Stimulated activated CD4-positive, alpha-beta T cell treated with anti-CD3 and anti-CD28 coated beads, TNF-alpha, amount 100 ng/mL, for 48 hours (primary cell): ENCODE measurements around the gene ELOVL6.
"Not testable (repeated sequence)": the region's sequence is repeated elsewhere in the genome, so short reads cannot be mapped to it uniquely, and the experiment has no call there.

Experiments used
- DNase-seq, 3 donors: peaks; one replicate each; pipeline ENCODE4 v3.0.0-alpha.2; 2020; ENCODE audit warnings: low read depth in 3 of 3

The ELOVL6 gene

DNA sequence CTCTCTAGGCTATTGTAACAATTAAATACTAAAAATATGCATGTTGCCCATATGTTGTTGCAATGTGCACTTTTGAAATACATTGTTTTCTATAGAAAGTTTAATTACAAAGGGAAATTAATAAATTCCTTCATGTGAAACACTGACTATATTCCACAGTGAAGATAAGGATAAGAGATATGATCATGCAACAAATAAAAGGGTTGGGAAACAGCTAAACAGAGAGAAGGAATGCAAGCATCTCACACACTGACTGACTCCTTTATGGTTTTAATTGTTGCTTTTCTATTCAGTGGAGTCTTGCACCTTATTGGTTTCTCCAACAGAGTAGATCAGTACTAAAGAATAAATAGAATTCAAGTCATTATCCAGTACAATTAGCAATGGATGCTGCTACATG lies 37.8 kb downstream of the ELOVL6 start:
- no peak for DNase-seq

DNA sequence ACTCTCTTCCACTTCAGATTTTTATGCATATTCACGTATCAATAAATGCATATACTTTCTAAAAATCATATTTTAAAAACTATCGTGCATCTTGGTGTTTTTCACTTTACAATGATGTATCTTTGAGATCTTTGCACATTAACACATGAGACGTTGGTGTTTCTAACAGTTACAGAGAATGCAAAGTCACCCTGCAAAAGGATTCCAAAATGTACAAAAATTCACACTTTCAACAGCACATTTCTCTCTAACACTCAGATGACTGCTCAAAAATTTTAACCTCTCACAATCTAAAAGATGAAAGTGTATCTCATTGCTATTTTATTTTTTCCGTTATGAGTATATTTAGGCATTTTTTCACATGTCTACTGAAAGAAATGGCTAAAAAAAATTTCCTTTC lies 38.9 kb downstream of the ELOVL6 start:
- no peak for DNase-seq

DNA sequence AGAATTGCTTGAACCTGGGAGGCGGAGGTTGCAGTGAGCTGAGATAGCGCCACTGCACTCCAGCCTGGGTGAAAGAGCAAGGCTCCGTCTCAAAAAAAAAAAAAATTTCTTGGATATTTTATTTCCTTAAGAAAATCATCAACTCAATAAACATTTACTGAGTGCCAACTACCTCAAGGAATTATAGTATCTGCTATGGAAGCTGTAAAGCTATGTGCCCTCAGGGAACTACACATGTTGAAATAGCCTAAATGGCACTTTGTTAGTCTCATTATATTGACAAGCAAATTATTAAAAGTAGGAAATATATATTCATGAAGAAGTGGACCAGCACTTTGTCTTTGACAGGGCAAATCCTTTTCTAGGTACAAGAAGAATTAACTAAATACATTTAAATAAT lies 40.8 kb downstream of the ELOVL6 start:
- no peak for DNase-seq

DNA sequence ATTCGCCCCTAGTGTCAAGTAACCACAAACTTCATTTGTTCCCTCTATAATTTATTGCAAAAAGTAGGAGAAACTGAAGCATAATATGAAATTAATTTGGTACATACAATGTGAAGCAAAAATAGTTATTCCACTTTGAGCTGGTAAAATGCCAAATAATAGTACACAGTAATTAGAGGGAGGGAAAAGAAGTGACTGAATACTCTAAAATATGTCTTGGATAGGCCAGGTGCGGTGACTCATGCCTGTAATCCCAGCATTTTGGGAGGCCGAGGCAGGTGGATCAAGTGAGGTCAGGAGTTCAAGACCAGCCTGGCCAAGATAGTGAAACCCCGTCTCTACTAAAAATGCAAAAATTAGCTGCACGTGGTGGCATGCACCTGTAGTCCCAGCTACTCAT lies 41.2 kb downstream of the ELOVL6 start:
- not testable (repeated sequence) for DNase-seq

DNA sequence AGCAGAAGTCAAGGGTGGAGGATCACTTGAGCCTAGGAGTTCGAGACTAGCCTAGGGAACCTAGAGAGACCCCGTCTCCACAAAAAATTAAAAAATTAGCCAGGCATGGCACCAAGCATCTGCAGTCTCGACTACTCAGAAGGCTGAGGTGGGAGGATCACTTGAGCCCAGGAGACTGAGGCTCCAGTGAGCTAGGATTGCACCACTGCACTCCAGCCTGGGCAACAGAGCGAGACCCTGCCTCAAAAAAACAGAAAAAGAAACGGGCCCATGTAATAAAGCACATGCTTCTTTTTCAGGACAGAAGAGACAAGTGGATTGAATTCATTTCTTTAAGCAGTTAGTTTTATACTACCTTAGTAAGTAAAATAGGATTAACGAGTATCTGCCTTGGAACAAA lies 42.0 kb downstream of the ELOVL6 start:
- DNase-seq = no peak

DNA sequence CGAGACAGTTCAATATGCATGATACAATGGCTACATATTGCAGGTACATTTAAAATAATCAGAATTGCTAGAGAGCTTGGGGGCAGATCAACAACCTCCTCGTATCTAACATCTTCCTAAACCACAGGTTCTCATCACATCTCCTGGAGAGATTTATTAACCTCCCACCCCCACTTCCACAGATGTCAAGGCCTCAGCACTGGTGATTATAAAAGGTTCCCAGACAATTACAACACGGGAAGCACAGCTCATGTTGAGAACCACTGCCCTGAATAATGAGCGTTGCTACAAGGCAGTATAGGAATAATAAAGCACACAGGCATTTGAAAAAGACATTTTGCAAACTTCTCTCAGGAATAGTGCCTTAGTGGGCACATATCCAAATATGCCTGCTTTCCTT lies 42.8 kb downstream of the ELOVL6 start:
- DNase-seq = no peak

DNA sequence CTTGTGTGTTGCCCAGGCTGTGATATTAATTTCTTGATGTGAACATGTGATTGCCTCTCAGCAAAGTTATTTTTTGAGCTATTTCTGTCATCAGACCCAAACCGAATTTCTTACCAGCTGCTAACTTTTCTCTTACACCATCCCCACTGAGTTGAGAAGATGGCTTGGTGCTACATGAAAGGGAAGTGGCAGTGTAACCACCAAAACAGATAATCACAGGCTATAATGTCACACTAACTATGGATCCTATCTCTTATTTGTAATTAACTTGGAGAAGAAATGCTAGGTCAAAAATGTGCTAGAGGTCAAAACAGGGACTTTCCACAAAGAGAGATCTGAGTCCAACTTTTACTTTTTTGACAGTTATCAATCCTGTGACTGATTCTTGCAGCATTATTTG lies 43.8 kb downstream of the ELOVL6 start:
- no peak for DNase-seq

DNA sequence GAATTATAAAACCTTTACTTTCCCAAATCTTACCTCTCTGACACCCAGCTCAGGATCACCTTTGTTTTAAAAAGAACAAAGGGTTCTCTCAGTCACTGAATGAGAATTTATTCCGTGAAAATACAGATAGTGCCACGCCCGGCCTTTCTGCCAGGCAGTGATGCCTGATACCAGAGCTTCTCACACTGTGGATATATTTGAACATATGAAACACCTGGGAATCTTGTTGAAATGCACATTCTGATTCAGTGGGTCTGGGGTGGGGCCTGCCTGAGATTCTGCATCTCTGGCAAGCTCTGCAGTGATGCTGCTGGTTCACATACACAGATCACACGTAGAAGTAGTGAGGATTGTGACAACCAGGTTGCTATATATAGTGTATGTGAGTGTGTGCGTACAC lies 46.0 kb downstream of the ELOVL6 start:
- no peak for DNase-seq

DNA sequence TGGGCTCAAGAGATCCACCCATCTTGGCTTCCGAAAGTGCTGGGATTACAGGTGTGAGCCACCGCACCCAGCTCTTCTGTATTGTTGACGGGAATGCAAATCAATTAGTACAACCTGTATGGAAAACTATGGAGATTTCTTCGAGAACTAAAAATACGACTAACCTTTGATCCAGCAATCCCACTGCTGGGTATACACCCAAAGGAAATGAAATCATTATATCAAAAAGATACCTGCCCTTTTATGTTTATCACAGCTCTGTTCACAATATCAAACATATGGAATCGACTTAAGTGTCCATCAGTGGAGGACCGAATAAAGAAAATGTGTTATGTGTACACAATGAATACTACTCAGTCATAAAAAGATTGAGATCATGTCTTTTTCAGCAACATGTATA lies 49.3 kb downstream of the ELOVL6 start:
- no peak for DNase-seq

DNA sequence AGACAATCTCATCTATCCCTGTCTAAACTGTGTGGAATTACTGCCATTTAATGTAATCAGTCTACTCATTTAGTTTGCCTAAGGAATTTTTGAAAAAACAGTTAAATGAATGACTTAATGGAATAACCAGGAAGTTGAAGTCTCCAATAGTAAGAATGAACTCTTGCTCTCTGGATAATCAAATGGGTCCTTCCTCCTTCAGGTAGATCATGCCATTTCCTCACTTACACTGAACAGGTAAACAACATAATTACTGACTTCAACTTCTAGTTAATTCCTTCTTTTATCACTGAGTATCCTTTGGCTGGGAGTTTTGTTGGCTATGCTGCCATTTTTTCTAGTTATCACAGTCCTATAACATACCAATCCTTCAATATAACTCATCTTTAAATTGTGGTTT lies 56.0 kb downstream of the ELOVL6 start:
- DNase-seq = no peak

DNA sequence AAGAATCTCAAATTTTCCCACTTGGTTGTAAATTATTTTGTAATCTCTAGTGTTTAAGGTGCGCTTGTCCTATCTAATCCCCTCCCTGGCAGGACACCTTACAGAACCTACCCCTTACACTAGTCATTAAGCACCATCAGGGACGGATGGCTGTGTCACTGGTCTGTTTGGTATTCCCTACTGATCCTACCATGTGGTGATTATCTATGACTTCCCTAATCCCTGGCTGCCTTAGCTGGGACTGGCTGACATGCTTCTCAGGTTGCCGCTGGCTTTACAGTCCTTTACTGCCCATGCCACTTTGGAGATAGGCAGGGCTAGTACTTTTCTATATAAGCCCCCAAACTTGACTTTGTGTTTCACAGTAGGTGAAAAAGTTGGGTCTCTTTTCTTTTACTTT lies 58.6 kb downstream of the ELOVL6 start:
- DNase-seq = no peak

DNA sequence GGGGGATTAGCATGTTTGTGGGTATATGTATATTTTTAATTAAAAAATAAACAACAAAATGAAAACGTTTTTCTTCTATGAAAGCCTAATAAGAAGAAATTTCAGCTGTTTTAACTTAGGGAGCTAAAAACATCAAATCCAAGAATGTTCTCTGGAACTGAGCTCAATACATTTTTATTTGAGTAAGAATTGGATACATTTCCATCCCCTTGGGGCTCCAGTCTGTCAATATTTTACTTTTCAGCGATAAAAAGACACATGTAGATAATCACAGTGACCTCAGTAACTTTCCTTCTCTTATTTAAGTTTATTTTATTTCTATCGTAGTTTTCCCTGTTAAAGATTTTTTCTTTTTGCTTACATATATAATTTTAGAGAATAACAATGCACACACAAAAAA lies 59.3 kb downstream of the ELOVL6 start:
- DNase-seq = no peak

DNA sequence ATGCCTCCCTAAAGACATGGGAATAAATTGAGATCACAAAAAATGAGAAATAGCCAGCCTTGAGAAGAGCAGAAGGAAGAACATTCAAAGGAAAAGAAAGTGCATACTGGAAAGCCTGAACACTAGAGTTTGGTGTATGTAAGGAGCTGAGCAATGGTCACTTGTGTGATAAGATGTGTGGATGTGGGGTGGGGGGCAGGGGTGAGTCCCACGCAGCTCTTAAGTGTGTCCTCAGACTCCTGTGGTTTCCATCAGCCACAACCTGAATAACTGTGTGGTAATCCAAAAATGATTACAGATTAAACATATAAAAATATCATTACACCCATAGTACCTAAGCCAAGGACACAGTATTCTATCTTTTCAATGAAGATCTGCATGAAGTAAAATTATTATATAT lies 59.9 kb downstream of the ELOVL6 start:
- DNase-seq = no peak

DNA sequence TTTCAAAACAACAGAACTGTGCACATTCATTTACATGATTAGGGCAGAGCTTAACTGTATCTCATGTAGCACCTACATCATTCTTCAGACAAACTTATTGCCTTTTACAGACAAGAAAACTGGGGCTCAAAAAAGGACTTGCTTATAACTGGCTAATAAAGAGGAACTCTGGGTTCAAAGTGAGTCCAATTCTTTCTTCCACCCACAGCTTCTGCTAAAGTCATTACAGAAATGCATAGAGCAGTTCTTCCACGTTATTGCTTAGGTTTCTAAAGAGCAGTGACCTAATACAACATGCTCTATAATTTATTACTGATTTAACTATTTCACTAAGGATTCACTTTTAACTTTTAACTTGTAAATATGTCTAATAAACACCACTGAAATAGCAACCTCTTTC lies 60.6 kb downstream of the ELOVL6 start:
- DNase-seq = no peak

DNA sequence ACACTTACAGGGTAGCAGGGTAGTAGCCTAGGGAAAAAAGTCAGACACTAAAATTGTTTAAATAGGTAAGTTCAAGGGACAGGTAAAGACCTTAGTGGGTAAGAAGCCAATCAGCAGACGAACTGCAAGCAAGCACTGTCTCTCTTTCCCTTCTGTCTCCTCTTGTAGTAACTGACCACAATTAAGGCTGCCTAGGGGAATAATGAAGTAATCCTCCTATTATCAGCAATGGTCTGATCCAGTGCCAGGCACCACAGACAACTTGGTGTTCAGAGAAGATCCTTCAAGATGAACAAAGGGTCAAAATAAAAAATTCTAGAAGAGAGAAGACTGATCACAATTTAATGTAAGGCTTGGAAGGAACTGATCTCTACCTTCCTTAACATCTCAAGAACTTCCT lies 62.9 kb downstream of the ELOVL6 start:
- DNase-seq = no peak

DNA sequence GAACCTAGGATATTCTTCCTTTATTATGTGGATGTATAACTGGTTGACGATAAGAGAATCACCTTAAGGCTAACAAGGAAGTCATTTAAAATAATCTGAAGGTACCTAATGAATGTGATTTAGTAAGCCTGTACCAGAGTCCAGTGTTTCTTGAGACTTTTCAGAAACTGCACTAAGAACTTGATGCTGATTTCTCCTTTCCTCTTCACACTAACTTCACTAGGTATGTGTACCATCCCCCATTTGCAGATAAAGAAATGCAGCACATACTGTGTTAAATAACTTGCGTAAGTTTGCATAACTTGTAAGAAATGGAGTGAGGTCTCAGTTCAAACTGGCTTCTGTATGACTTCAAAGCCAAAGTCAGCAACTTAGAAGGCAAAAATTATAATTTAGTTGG lies 63.3 kb downstream of the ELOVL6 start:
- DNase-seq = no peak

DNA sequence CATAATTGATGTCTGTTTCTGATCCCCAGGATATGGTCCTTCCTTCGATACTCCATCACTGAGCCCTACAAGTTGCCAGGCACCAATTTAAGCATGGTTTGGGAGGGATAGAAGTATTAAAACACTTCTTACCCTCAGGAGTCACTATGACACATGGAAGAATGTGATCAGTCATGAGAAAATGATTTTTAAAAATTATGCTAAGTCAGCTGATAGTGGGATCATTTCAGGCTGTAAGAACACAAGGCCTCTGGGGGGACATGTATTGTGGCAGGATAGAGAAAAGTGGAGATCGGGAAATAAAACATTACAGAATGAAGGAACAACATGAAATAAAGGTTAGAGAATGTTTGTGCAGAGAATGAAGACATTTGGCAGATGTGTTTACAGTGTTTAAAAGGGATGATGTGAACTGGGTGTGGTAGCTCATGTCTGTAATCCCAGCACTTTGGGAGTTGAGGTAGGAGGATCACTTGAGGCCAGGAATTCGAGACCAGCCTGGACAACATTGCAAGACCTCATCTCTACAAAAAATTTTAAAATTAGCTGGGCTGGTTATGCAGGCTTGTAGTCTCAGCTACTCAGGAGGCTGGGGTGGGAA lies 64.0 kb downstream of the ELOVL6 start:
- DNase-seq = no peak

DNA sequence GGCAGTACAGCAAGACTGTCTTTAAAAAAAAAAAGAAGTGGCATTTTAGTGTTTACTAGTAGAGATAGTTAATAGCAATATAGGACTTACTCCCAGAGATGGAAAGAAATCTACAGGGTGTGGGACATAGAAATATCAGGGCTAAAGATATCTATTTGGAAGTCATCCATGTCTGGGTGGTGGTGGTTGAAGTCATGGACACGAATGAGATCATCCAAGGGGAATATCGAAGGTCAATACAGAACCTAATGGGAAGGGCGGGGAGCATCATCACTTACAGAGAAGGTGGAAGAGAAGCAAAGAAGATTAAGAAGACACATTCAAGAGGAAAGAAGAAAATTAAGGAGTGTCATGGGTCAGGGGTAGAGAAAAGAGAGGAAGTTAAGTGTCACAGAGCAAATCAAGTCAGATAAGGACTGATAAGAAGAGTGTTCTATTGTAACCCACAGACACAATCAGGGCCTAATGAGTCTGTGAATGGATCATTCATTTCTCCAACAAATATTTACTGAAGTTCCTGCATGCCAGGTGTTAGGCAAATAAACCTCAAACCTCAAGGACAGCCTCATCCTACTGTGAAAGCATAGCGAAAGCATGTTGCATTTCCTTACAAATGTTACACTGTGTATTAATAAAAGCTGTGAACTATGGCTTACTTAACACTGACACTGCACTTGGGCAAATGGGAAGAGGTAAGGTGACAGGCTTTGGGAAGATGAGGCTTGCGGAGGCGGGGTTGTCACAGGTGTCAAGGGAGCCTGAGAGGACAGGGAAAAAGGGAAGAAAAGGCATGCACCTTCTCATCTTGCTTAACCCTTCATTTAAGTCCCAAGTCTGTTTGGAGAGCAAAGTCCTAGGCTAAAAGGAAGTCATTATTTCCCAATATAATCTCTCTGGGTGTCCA lies 65.3 kb downstream of the ELOVL6 start:
- no peak for DNase-seq

DNA sequence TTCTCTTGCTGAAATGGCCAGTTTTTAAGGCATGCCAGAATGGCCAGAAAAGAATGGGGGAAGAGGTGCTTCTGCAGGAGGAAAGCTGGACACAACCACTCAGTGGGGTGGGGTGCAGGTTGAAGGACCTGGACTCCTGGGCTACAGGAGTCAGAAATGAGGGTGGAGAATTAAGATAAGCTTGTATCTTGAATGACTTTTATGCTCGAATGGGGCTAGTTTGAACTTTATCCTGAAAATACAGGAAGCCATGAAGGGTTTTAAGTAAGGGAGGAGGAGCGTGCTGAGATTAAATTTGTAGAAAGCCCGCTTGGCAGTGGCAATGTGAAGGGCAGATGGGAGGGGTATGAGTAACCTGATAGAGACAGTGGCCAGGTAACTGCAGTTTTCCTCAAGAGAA lies 66.5 kb downstream of the ELOVL6 start:
- no peak for DNase-seq

DNA sequence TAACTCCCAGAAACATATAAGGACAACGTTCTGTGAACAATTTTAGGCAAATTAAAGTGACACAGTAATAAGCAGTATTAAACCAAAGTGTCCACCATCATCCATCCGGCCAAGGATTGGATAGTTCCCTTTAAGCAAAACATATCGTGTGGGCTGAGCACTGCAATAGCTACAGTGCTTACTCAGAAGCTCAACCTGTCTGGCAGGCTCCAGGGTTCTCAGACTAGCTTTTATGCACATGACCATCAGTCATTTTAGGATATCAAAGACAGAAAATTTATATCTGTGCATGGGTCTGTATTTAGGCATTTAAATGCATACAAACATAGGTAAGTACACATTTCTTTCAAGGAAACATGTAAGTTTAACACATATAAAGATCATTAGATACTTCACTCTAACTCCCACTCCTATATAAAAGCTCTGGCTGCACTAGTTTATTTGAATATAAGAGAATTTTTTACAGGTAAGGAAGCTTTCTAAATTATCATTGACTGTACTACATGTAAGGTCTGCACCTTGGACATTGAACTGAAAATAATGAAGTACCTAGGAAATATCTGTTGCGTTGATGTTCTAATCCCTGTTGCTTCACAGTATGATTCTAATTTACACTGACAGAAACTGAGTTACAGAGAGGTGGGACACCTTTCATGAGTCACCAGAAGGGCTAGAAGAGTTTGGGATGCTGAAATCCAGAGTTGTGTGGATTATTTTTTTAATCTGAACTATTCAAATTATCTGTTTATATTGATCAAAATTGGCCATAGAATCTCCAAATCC lies 67.6 kb downstream of the ELOVL6 start:
- DNase-seq = no peak

DNA sequence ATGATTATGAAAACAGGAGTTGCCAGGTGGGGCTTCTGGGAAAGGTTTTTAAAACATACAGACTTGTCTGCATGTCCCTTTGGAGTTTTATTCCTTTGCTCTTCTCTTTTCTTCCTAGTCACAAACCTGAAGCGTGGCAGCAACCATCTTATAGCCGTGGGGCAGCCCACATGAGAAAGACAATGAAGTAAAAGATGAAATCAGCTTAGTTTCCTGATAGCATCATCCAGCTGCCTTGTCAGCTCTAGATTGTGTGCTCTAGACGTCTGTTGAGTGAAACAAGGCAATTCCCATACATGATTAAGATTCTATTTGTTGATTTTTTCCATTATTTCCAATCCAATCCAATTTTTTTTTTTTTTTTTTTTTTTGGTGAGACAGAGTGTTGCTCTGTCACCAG lies 68.9 kb downstream of the ELOVL6 start:
- DNase-seq = no peak

DNA sequence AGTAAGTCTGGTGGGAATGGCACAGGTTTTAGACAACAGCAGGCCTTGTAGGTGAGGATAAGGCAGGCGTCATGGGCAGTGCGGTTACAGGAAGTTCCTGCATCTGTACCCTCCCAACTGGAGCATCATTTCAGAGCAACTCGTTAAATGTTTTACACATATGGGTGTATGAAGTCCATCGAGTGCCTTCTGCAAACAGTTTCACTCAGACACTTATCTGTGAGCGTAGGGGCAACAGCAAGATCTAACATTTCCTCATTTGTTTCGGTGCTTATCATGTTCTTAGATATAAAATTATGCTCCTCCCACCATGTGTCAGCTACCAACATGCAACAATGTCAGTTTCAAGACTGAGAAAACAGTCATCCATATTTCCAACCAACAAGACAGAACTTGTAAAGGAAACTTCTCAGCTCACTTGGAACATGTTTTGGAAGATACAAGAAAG lies 69.9 kb downstream of the ELOVL6 start:
- no peak for DNase-seq

DNA sequence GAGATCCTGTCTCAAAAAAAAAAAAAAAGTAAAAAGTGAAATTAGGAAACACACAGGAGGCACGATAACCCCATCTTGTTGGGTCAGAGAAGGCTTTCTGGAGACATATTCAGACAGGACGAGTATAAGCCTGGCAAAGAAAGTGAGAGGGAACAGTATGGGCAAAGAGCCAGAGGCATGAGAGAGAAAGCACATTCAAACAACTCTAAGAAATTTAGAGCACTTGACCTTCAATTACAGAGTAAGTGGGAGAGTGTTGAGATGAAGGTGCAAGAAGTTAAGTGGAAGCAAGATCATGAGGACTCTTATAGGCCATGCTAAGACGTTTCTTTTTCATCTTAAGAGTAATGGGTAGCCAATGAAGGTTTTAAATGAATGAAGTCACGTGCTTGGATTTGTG lies 70.4 kb downstream of the ELOVL6 start:
- no peak for DNase-seq
